Sigmoid colon (tissue), 7 donors: ENCODE data around the gene PACS1. TPM values are rescaled to one million over a fixed set of nuclear protein-coding genes. Genes with fewer than 3 reads are reported as not detected.

Experiments
- DNase-seq: peaks from one replicate; pipeline ENCODE4 v3.0.0-alpha.2; 2019
- H3K27ac ChIP-seq, 4 donors: fragments of 200-600 bp; sonication (generic); one replicate each; pipeline ENCODE4 v1.5.1; 2016 to 2019; ENCODE audit warnings: mild to moderate bottlenecking in 1 of 4
- H3K27me3 ChIP-seq, 3 donors: fragments of 200-600 bp; sonication (generic); one replicate each; pipeline ENCODE4 v1.5.1; 2019; ENCODE audit warnings: mild to moderate bottlenecking in 1 of 3
- H3K36me3 ChIP-seq, 4 donors: fragments of 200-600 bp; sonication (generic); one replicate each; pipeline ENCODE4 v1.5.1; 2016 to 2019
- H3K4me1 ChIP-seq, 4 donors: fragments of 200-600 bp; sonication (generic); one replicate each; pipeline ENCODE4 v1.5.1; 2017 to 2019
- H3K4me3 ChIP-seq, 4 donors: fragments of 200-600 bp; sonication (generic); one replicate each; pipeline ENCODE4 v1.5.1; 2017 to 2019; ENCODE audit warnings: mild to moderate bottlenecking in 2 of 4, moderate library complexity in 1 of 4
- H3K9me3 ChIP-seq, 4 donors: fragments of 200-600 bp in 3 of 4; sonication (generic) in 3 of 4; one replicate each; pipeline versions ENCODE4 v1.5.1 to v1.6.1; 2013 to 2019
- CTCF ChIP-seq, 4 experiments: fragments of 450-650 bp in 3 of 4; fragments of 200-600 bp in 1 of 4; IDR thresholded peaks; one replicate each; pipeline ENCODE4 v1.5.1; 2016 to 2019; ENCODE audit warnings: antibody characterized with exemption in 4 of 4, mild to moderate bottlenecking in 3 of 4, moderate library complexity in 2 of 4
- EP300 ChIP-seq, 4 donors: sonication (generic); formaldehyde crosslinking; IDR thresholded peaks; one replicate each; pipeline ENCODE4 v1.6.1; 2017; ENCODE audit warnings: antibody characterized with exemption in 4 of 4
- POLR2A ChIP-seq, 2 donors: fragments of 450-650 bp; IDR thresholded peaks; one replicate each; pipeline ENCODE4 v1.6.1; 2016; ENCODE audit warnings: antibody characterized with exemption in 2 of 2, mild to moderate bottlenecking in 2 of 2, moderate library complexity in 2 of 2
- POLR2AphosphoS5 ChIP-seq, 4 donors: sonication (generic); formaldehyde crosslinking; IDR thresholded peaks; one replicate each; pipeline ENCODE4 v1.6.1; 2017; ENCODE audit warnings: antibody characterized with exemption in 4 of 4
- WGBS, 2 donors: extraction: QIAGEN DNeasy Blood & Tissue Kit; methylation state at CpG; one replicate each; pipeline ENCODE4 v1.1.7; 2013; 5-methylcytosine and 5-hydroxymethylcytosine counted together
- intact Hi-C: fragments of 100-400 bp; cut with DNase I; formaldehyde crosslinking; loops from one replicate; pipeline ENCODE4 v1.15.1; 2023
- polyA plus RNA-seq, 3 donors: library from polyadenylated mRNA; stranded (reverse); fragments of 200-250 nt; gene quantifications; one replicate each; pipeline ENCODE4 v1.2.3, GENCODE V29; 2013
- total RNA-seq, 4 donors: library from RNA; depleted of rRNA; stranded (reverse); fragments of >200 nt; gene quantifications; one replicate each; pipeline ENCODE4 v1.1.0, GENCODE V29; 2016
- donor health status: healthy with polysubstance abuse.
- donor health status: Bipolar disorder and iron deficiency.
- donor health status: healthy.

The PACS1 gene
- total and polyA plus RNA-seq, 7 donors = 2.1 to 75.9 (median 22.8) TPM

DNA sequence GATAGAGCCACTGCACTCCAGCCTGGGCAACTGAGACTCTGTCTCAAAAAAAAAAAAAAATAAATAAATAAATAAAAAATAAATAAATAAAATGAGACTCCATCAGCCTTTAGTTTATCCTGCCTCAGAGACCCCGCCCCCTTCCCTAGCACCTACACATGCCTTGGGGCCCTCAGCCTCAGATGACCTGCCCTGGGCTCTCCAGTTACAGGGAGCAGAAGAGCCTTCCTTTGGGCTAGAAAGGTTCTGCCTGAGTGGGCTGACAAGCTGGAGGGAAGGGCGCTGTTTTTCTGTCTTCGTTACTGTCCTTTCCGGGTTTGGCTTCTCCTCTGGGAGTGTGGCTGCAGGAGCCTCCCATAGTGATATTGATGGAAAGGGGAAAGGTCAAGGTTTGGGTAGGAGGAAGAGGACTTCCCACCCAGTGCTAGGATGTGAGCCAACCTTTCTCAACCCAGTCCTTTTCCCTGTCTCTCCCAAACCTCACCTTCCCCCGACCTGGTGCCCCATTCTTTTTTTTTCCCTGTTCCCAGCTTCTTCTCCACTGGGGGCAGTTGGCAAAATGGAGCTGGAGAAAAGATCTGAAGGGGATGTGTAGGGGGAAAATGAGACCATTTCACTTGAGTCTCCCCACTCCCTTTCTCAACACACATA is 19.4 kb upstream of the PACS1 start:
- Histone ChIP-seq H3K27ac (peak overlapping the region; percentile 84 to 90 (median 87)), H3K4me1 (peaks cover 0 to 33% (median 23%) of the 10 kb centered on the region in 4 donors), H3K36me3 (peaks cover 12 to 23% (median 14%) of the 10 kb centered on the region in 4 donors), H3K9me3 (no peaks in the 10 kb centered on the region), H3K27me3 (peaks cover 14 to 26% (median 21%) of the 10 kb centered on the region in 3 donors), H3K4me3 (no peak overlapping the region)
- no peak for TF ChIP-seq POLR2AphosphoS5 (IDR thresholded peaks at IDR 0.05)
- no peak for TF ChIP-seq POLR2A (IDR thresholded peaks at IDR 0.05)
- TF ChIP-seq EP300 (IDR thresholded peaks at IDR 0.05) = no peak
- no peak for TF ChIP-seq CTCF (IDR thresholded peaks at IDR 0.05)
- intact Hi-C loops = loop anchor here (5.0 kb wide), 1 partner anchor 48 kb away; the partner anchor contains the start of genes BANF1 and EIF1AD
- WGBS, 2 donors = 73 to 89% methylated on average over 5 of the region's 5 CpGs
- DNase-seq = no peak

DNA sequence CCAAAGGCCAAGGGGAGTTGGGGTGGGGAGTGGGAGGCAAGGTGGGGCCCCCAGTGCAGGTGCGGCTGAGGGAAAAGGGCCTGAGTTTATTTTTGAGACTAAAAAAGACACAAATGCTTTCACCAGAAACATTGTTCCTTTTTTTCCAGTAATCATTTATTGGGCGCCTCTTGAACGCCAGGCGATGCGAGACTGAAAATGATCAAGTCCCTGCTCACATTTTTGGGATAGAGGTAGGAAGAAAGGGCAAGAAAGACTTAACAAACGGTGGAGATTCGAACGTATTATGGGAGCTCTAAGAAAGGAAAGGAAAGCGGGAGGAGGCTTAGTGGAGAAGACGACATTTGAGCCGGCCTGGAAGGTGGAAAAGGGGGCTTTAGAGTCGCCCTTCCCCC is 18.7 kb upstream of the PACS1 start:
- H3K9me3 ChIP-seq = no peaks in the 10 kb centered on the region
- peaks cover 14 to 26% (median 21%) of the 10 kb centered on the region in 3 donors for H3K27me3 ChIP-seq
- peak overlapping the region; percentile 85 to 98 (median 91) for H3K4me3 ChIP-seq
- H3K4me1 ChIP-seq = peaks cover 0 to 33% (median 23%) of the 10 kb centered on the region in 4 donors
- peak overlapping the region; percentile 84 to 90 (median 87) for H3K27ac ChIP-seq
- H3K36me3 ChIP-seq = peaks cover 13 to 30% (median 20%) of the 10 kb centered on the region in 4 donors
- DNase-seq = no peak
- intact Hi-C loops = loop anchor here (5.0 kb wide), 1 partner anchor 49 kb away; the partner anchor contains the start of genes BANF1 and EIF1AD
- WGBS, 2 donors = 18 to 24% methylated on average over 12 of the region's 12 CpGs
- TF ChIP-seq EP300 (IDR thresholded peaks at IDR 0.05) (no peak), CTCF (IDR thresholded peaks at IDR 0.05) (no peak), POLR2A (IDR thresholded peaks at IDR 0.05) (no peak), POLR2AphosphoS5 (IDR thresholded peaks at IDR 0.05) (no peak)

GRCh38 chr11:66051766-66052663 is 18.1 kb upstream of the PACS1 start, which contains the start of gene SF3B2:
Gene SF3B2, plus strand, starts transcription at chr11:66052364. Its CDS starts 21 bp downstream, at chr11:66052385.
- WGBS, 2 donors = 0% methylated on average over 84 of the region's 84 CpGs
- peaks cover 20 to 36% (median 26%) of the 10 kb centered on the region in 4 donors for H3K36me3 ChIP-seq
- peaks cover 0 to 33% (median 23%) of the 10 kb centered on the region in 4 donors for H3K4me1 ChIP-seq
- peaks cover 14 to 26% (median 21%) of the 10 kb centered on the region in 3 donors for H3K27me3 ChIP-seq
- peak within 1 kb of the TSS; percentile 85 to 98 (median 91) for H3K4me3 ChIP-seq
- intact Hi-C loops = loop anchor here (5.0 kb wide), 1 partner anchor 50 kb away; the partner anchor contains the start of genes BANF1 and EIF1AD
- peak; percentile 99 for DNase-seq
- peak within 1 kb of the TSS; percentile 84 to 90 (median 87) for H3K27ac ChIP-seq
- TF ChIP-seq EP300 (IDR thresholded peaks at IDR 0.05) = no peak
- TF ChIP-seq CTCF (IDR thresholded peaks at IDR 0.05) = no peak
- TF ChIP-seq POLR2AphosphoS5 (IDR thresholded peaks at IDR 0.05) = peak; percentile 61 to 87 (median 82)
- TF ChIP-seq POLR2A (IDR thresholded peaks at IDR 0.05) = peak; percentile 48 to 50
- no peaks in the 10 kb centered on the region for H3K9me3 ChIP-seq

DNA sequence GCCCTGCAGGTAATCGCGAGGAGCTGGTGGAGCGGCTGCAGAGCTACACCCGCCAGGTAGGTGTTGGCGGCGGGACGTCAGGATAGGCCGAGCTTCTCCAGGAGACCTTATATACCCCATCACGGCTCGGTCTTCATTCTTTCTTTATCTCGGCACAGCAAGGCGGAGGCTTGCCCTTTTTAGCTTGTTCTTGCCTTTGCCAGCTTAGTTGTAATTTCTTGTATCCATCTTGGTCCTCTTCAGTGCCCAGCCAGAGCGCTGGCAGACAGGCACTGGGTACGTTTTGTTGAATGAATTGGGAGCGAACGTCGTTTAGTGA is 17.4 kb upstream of the PACS1 start:
- Histone ChIP-seq H3K27ac (peak overlapping the region; percentile 84 to 90 (median 87)), H3K4me1 (peaks cover 0 to 33% (median 23%) of the 10 kb centered on the region in 4 donors), H3K36me3 (peaks cover 26 to 42% (median 32%) of the 10 kb centered on the region in 4 donors), H3K4me3 (peak overlapping the region; percentile 85 to 98 (median 91)), H3K9me3 (no peaks in the 10 kb centered on the region), H3K27me3 (peaks cover 14 to 21% (median 17%) of the 10 kb centered on the region in 3 donors)
- intact Hi-C loops = loop anchor here (5.0 kb wide), 1 partner anchor 50 kb away; the partner anchor contains the start of genes BANF1 and EIF1AD
- DNase-seq = no peak
- WGBS, 2 donors = 1 to 2% methylated on average over 17 of the region's 17 CpGs
- no peak for TF ChIP-seq POLR2A (IDR thresholded peaks at IDR 0.05)
- TF ChIP-seq POLR2AphosphoS5 (IDR thresholded peaks at IDR 0.05) = no peak
- TF ChIP-seq EP300 (IDR thresholded peaks at IDR 0.05) = no peak
- no peak for TF ChIP-seq CTCF (IDR thresholded peaks at IDR 0.05)
